ENCODE measurements around the gene IFI6. TPM values are rescaled to one million over a fixed set of nuclear protein-coding genes. Genes with fewer than 3 reads are reported as not detected.
"Not testable (repeated sequence)": the region's sequence is repeated elsewhere in the genome, so short reads cannot be mapped to it uniquely, and the experiment has no call there.

The IFI6 gene
- total RNA-seq, 1 donor from 2014 or later = 1.3 TPM

DNA sequence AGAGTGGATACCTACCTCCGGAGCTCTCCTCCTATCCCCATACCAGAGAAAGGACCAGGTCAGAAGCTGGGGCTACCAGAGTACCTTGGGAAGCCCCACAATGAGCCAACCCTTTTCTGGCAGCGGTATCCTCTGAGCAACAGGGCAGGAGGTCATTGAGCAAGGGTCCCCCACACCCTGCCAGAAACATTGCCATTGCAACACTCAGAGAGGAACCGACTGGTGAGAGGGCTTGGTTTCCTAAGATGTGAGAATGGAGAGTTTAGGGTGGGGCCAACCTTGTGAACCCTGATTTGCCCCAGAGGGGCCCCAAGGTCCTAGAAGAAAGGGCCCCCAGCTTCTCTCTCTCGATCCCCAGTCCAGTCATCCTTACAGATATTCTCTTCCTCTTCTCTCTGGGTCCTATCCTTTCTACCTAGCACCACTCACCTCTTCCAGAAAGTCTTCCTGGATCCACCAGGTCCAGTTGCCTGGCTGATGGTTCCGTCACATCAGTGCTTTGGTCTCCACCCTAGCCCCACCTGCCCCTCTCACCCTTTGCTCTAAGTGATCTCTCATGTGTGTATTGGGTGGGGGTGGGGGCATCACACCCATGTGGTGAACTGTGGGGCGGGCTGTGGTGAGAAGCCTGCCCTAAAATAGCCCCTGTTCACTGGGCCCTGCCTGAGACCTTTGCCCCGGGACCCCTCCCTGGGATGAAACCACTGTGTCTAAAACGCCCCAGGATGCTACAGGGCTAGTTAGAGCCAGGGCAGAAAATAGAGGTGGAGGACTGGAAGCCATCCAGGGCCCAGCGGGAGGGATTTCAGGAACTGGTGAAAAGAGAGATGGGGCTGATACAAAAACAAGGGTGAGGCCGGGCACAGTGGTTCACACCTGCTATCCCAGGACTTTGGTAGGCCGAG is 45.7 kb downstream of the IFI6 start:
- DNase-seq (ENCODE audit: low read depth) (no peak), FAIRE-seq (no peak)
- H3K36me3 ChIP-seq (ENCODE audit: control insufficient read depth, insufficient read depth, low read length) = no peaks in the 10 kb centered on the region

DNA sequence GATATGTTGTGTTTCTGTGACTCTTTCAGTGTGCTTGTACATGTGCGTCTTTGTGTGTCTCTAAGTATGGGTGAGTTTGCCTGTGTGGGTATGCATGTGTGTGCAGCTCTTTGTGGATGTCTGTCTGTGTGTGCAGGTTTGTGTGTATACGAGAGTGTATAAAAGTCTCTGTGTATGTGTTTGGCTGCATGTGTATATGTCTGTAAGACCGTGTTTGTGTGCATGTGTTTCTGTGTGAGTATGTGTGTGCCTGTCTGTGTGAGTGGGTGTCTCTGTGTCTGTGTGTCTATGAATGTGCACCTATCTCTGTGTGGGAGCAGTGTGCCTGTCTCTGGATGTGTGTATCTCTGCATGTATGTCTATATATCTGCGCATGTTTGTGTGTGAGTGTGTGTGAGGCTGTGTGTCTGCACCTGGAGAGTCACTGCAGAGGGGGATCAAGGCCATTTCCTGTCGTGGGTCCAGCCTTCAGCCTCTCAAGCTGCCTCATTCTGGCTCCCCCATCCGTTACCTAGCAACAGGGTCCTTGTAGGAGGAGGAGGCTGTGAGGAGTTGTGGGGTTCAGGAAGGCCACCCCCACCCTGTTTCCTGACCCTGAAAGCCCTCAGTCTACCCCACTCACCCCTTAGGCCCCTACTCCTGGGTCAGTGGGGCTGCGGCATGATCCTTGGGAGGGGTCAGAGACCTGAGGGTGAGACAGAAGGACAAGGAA is 47.4 kb downstream of the IFI6 start:
- TF ChIP-seq, protein P1, sequence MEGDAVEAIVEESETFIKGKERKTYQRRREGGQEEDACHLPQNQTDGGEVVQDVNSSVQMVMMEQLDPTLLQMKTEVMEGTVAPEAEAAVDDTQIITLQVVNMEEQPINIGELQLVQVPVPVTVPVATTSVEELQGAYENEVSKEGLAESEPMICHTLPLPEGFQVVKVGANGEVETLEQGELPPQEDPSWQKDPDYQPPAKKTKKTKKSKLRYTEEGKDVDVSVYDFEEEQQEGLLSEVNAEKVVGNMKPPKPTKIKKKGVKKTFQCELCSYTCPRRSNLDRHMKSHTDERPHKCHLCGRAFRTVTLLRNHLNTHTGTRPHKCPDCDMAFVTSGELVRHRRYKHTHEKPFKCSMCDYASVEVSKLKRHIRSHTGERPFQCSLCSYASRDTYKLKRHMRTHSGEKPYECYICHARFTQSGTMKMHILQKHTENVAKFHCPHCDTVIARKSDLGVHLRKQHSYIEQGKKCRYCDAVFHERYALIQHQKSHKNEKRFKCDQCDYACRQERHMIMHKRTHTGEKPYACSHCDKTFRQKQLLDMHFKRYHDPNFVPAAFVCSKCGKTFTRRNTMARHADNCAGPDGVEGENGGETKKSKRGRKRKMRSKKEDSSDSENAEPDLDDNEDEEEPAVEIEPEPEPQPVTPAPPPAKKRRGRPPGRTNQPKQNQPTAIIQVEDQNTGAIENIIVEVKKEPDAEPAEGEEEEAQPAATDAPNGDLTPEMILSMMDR (IDR thresholded peaks at IDR 0.05; ENCODE audit: insufficient read depth, low read length, severe bottlenecking) = no peak
- H3K27me3 ChIP-seq (ENCODE audit: control insufficient read depth, insufficient read depth, low read length) = no peaks in the 10 kb centered on the region
- H3K36me3 ChIP-seq (ENCODE audit: control insufficient read depth, insufficient read depth, low read length) = no peaks in the 10 kb centered on the region
- FAIRE-seq (no peak), DNase-seq (ENCODE audit: low read depth) (no peak)
- H3K4me3 ChIP-seq (ENCODE audit: low read depth, low read length) = no peak overlapping the region

More for the DNA sequence above, 45.7 kb downstream of the IFI6 start:
- TF ChIP-seq, protein P1 (IDR thresholded peaks at IDR 0.05; ENCODE audit: insufficient read depth, low read length, severe bottlenecking) = no peak
- no peak overlapping the region for H3K4me3 ChIP-seq (ENCODE audit: low read depth, low read length)
- H3K27me3 ChIP-seq (ENCODE audit: control insufficient read depth, insufficient read depth, low read length) = no peaks in the 10 kb centered on the region

DNA sequence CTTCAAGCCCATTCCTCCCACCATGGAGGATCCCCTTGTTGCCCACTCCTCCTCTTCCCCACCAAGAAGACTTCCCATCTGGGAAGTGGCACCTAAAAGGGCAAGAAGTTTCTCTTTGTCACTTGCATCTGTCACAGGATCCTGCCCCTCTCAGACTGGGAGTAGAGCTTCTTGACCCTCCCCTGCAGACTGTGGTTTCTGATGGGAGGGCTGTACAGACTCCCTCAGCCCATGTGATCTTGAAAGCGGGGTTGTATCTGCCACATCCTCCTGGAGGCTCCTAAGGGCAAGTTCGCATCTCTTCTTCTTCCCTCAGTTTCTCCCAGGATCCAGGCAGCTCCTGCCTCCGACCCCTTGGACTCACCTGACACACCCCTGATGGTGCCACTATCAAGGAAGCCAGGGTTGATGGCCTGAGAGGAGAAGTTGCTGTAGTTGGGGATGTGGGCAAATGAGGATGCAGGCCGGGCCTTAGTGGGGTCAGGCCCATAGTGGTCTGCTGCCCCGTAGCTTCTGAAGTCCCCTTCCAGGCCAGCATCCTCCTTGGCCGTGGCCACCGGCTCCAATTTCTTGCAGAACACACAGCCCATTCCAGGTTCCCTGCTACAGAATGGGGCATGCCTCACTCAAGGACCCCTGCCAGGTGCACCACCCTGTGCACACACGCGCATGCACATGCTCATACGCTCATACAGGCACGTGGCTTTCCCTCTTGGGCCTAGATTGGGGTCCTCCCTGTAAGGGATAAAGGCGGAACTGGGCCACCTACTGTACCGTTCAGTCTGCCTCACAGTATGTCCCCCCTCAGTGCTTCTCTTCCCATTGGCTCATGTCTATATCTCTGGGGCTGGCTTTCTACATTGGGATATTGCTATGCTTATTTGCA is 48.4 kb downstream of the IFI6 start:
- FAIRE-seq = no peak
- DNase-seq (ENCODE audit: low read depth) = no peak
- Histone ChIP-seq H3K27me3 (ENCODE audit: control insufficient read depth, insufficient read depth, low read length) (no peaks in the 10 kb centered on the region), H3K36me3 (ENCODE audit: control insufficient read depth, insufficient read depth, low read length) (no peaks in the 10 kb centered on the region), H3K4me3 (ENCODE audit: low read depth, low read length) (no peak overlapping the region)
- TF ChIP-seq, protein P1 (IDR thresholded peaks at IDR 0.05; ENCODE audit: insufficient read depth, low read length, severe bottlenecking) = no peak

DNA sequence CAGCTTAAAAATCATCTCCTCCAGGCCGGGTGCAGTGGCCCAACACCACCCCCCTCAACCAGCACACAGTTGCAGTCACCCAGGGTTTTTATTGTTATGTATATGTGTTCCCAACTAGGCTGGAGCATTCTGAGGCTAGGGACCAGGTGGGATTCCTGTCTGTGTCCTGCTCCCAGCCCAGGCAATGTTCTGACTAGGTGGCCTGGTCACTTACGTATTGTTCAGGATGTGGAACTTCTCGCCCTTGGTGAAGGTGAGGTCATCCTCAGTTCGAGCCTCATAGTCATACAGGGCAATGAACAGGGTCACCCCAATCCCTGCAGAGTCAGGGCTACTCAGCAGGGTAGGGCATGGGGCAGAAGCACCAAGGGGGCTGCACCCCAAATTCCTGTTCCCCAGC is 49.2 kb downstream of the IFI6 start:
- H3K4me3 ChIP-seq (ENCODE audit: low read depth, low read length) = no peak overlapping the region
- FAIRE-seq = no peak
- TF ChIP-seq, protein P1 (IDR thresholded peaks at IDR 0.05; ENCODE audit: insufficient read depth, low read length, severe bottlenecking) = no peak
- no peak for DNase-seq (ENCODE audit: low read depth)
- H3K36me3 ChIP-seq (ENCODE audit: control insufficient read depth, insufficient read depth, low read length) = no peaks in the 10 kb centered on the region
- H3K27me3 ChIP-seq (ENCODE audit: control insufficient read depth, insufficient read depth, low read length) = no peaks in the 10 kb centered on the region

DNA sequence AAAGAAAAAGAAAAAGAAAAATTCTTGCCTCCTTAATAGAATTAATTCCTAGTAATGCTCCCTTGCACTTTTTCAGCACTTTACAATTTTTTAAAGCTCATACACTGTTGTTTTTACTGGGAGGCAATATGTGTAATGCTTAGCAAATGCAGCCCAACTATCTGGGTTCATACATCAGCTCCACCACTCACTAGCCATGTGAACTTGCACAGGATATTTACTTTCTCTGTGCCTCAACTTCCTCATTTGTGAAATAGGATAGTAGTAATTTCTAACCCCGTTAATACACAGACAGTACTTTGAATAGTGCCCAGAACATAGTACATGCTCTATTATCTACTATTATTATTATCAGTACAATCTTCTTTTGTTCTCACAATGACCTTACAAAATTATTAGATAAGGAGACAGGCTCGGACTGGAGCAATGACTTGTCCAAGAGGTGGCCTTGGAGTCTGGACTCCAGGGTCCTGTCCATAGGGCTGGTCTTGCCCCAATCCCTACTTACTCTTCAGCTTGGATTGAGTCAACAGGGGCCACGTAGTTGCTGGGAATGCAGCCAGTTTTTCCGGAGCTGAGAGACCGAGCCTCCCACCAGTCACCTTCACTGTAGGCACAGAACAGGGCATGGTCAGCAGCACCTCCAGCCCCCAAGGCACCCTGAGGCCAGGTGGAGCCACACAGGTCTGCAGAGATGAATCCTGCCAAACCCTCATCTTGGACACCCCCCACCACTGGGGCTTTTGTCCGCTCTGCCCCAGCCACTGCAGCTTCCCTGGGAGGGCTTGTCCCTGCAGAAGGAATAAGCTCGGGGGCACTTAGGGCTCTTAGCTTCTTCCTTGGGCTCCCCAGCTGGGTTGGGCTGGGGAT is 50.7 kb downstream of the IFI6 start:
- no peak for FAIRE-seq
- H3K36me3 ChIP-seq (ENCODE audit: control insufficient read depth, insufficient read depth, low read length) = no peaks in the 10 kb centered on the region
- no peak overlapping the region for H3K4me3 ChIP-seq (ENCODE audit: low read depth, low read length)

DNA sequence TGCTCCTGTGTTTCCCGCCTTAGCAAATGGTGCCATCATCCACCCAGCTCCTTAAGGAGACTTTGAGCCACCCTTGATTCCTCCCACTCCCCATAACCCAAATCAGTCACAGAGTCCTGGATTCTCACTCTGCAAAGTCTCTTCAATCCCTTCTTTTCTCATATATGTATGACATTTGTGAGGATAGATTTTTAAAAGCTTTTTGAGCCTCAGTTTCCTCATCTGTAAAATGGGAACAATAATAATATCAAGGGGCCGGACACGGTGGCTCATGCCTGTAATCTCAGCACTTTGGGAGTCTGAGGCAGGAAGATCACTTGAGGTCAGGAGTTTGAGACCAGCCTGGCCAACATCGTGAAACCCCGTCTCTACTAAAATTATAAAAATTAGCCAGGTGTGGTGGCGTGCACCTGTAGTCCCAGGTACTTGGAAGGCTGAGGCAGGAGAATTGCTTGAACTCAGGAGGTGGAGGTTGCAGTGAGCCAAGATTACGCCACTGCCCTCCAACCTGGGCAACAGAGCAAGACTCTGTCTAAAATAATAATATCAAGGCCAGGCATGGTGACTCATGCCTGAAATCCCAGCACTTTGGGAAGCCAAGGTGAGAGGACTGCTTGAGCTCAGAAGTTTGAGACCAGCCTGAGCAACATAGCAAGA is 52.1 kb downstream of the IFI6 start:
- FAIRE-seq; H3K27me3 ChIP-seq (ENCODE audit: control insufficient read depth, insufficient read depth, low read length); H3K4me3 ChIP-seq (ENCODE audit: low read depth, low read length); H3K36me3 ChIP-seq (ENCODE audit: control insufficient read depth, insufficient read depth, low read length); DNase-seq (ENCODE audit: low read depth): not testable (repeated sequence)

More for the DNA sequence above, 50.7 kb downstream of the IFI6 start:
- DNase-seq (ENCODE audit: low read depth) = peak; percentile 79
- TF ChIP-seq, protein P1 (IDR thresholded peaks at IDR 0.05; ENCODE audit: insufficient read depth, low read length, severe bottlenecking) = no peak
- H3K27me3 ChIP-seq (ENCODE audit: control insufficient read depth, insufficient read depth, low read length) = no peaks in the 10 kb centered on the region
